Lower leg skin (tissue), 3 donors: ENCODE data around the gene SCNN1B.

Source experiments
- CTCF ChIP-seq, 3 donors: fragments of 450-650 bp; IDR thresholded peaks; one replicate each; pipeline ENCODE4 v1.5.1; 2016; ENCODE audit warnings: antibody characterized with exemption in 3 of 3, mild to moderate bottlenecking in 3 of 3, moderate library complexity in 2 of 3
- POLR2A ChIP-seq, 2 donors: fragments of 450-650 bp; IDR thresholded peaks; one replicate each; pipeline ENCODE4 v1.6.1; 2016 to 2017; ENCODE audit warnings: antibody characterized with exemption in 2 of 2, mild to moderate bottlenecking in 1 of 2, moderate library complexity in 1 of 2

GRCh38 chr16:23288726-23289512 lies 13.2 kb upstream of the SCNN1B start:
- TF ChIP-seq CTCF (IDR thresholded peaks at IDR 0.05) (no peak), POLR2A (IDR thresholded peaks at IDR 0.05) (no peak)
